GM23338 (cell line): ENCODE results near the gene OR2L13.

ENCODE experiments used
- CREB1 ChIP-seq: fragments of 250-450 bp; sonication (Bioruptor Pico); IDR thresholded peaks from 2 replicates; pipeline ENCODE4 v1.5.0; 2020; ENCODE audit warnings: low read depth, mild to moderate bottlenecking, moderate library complexity
- EZH2 ChIP-seq: fragments of 200-600 bp; sonication (generic); IDR thresholded peaks from one replicate; pipeline ENCODE4 v1.8.0; 2017; ENCODE audit warnings: antibody characterized with exemption, mild to moderate bottlenecking, low read depth; ENCODE audit not compliant: unreplicated experiment
- EZH2phosphoT487 ChIP-seq: fragments of 200-600 bp; sonication (generic); IDR thresholded peaks from one replicate; pipeline ENCODE4 v1.8.1; 2018; ENCODE audit warnings: antibody characterized with exemption; ENCODE audit not compliant: unreplicated experiment
- JUNB ChIP-seq: IDR thresholded peaks from one replicate; pipeline ENCODE4 v1.6.1; 2016; ENCODE audit warnings: antibody characterized with exemption; ENCODE audit not compliant: unreplicated experiment
- NANOG ChIP-seq: IDR thresholded peaks from 2 replicates; pipeline ENCODE4 v1.6.1; 2016; ENCODE audit warnings: antibody characterized with exemption, borderline replicate concordance
- POLR2AphosphoS5 ChIP-seq: IDR thresholded peaks from 2 replicates; pipeline ENCODE4 v1.6.1; 2016; ENCODE audit warnings: antibody characterized with exemption, low read depth
- STAT1 ChIP-seq: IDR thresholded peaks from one replicate; pipeline ENCODE4 v1.6.1; 2016; ENCODE audit warnings: antibody characterized with exemption; ENCODE audit not compliant: unreplicated experiment
- ZNF114 ChIP-seq: fragments of 250-450 bp; sonication (Bioruptor Pico); IDR thresholded peaks from 2 replicates; pipeline ENCODE4 v1.5.0; 2020; ENCODE audit warnings: mild to moderate bottlenecking, moderate library complexity
- TF ChIP-seq, protein P1 (sequence below), 2 experiments: fragments of 200-600 bp in 1 of 2; sonication (generic) in 1 of 2; conservative IDR thresholded peaks; 2 replicates each; pipeline versions ENCODE4 v1.5.1 to v1.6.1; 2016 to 2017; ENCODE audit warnings: antibody characterized with exemption in 2 of 2, low read depth in 2 of 2, mild to moderate bottlenecking in 2 of 2, moderate library complexity in 1 of 2
- TF ChIP-seq, protein P2 (sequence below): IDR thresholded peaks from 2 replicates; pipeline ENCODE4 v1.6.1; 2016; ENCODE audit warnings: antibody characterized with exemption
- TF ChIP-seq, protein P3 (sequence below): IDR thresholded peaks from one replicate; pipeline ENCODE4 v1.6.1; 2018; ENCODE audit warnings: antibody characterized with exemption; ENCODE audit not compliant: unreplicated experiment
- TF ChIP-seq, protein P4 (sequence below): fragments of 250-450 bp; sonication (Bioruptor Pico); IDR thresholded peaks from 2 replicates; pipeline ENCODE4 v1.5.0; 2020; ENCODE audit warnings: mild to moderate bottlenecking, moderate library complexity

DNA sequence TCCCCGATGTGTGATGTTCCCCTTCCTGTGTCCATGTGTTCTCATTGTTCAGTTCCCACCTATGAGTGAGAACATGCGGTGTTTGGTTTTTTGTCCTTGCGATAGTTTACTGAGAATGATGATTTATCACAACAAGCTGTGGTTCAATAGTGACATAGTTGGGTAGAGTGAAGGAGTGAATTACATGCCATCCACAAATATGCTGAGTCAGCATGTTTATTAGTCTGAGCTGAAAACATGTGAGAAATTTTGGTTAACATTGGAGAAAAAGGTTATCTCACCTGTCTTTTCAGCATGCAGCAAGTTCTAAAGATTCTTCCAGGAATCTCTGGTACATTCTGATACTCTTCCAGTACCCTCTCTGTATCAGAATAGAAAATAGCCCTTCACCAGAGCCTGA is 29.4 kb upstream of the OR2L13 start:
- TF ChIP-seq CREB1 (CRISPR knock-in tag) = no peak
- no peak for TF ChIP-seq NANOG
- TF ChIP-seq, protein P1, sequence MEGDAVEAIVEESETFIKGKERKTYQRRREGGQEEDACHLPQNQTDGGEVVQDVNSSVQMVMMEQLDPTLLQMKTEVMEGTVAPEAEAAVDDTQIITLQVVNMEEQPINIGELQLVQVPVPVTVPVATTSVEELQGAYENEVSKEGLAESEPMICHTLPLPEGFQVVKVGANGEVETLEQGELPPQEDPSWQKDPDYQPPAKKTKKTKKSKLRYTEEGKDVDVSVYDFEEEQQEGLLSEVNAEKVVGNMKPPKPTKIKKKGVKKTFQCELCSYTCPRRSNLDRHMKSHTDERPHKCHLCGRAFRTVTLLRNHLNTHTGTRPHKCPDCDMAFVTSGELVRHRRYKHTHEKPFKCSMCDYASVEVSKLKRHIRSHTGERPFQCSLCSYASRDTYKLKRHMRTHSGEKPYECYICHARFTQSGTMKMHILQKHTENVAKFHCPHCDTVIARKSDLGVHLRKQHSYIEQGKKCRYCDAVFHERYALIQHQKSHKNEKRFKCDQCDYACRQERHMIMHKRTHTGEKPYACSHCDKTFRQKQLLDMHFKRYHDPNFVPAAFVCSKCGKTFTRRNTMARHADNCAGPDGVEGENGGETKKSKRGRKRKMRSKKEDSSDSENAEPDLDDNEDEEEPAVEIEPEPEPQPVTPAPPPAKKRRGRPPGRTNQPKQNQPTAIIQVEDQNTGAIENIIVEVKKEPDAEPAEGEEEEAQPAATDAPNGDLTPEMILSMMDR (conservative IDR thresholded peaks at IDR 0.05; ENCODE audit: low read depth in 2 of 2) = no peak
- TF ChIP-seq EZH2phosphoT487 = no peak
- no peak for TF ChIP-seq EZH2
- TF ChIP-seq JUNB = no peak
- no peak for TF ChIP-seq POLR2AphosphoS5
- TF ChIP-seq, protein P2, sequence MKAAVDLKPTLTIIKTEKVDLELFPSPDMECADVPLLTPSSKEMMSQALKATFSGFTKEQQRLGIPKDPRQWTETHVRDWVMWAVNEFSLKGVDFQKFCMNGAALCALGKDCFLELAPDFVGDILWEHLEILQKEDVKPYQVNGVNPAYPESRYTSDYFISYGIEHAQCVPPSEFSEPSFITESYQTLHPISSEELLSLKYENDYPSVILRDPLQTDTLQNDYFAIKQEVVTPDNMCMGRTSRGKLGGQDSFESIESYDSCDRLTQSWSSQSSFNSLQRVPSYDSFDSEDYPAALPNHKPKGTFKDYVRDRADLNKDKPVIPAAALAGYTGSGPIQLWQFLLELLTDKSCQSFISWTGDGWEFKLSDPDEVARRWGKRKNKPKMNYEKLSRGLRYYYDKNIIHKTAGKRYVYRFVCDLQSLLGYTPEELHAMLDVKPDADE = no peak
- TF ChIP-seq STAT1 = no peak
- TF ChIP-seq, protein P3, sequence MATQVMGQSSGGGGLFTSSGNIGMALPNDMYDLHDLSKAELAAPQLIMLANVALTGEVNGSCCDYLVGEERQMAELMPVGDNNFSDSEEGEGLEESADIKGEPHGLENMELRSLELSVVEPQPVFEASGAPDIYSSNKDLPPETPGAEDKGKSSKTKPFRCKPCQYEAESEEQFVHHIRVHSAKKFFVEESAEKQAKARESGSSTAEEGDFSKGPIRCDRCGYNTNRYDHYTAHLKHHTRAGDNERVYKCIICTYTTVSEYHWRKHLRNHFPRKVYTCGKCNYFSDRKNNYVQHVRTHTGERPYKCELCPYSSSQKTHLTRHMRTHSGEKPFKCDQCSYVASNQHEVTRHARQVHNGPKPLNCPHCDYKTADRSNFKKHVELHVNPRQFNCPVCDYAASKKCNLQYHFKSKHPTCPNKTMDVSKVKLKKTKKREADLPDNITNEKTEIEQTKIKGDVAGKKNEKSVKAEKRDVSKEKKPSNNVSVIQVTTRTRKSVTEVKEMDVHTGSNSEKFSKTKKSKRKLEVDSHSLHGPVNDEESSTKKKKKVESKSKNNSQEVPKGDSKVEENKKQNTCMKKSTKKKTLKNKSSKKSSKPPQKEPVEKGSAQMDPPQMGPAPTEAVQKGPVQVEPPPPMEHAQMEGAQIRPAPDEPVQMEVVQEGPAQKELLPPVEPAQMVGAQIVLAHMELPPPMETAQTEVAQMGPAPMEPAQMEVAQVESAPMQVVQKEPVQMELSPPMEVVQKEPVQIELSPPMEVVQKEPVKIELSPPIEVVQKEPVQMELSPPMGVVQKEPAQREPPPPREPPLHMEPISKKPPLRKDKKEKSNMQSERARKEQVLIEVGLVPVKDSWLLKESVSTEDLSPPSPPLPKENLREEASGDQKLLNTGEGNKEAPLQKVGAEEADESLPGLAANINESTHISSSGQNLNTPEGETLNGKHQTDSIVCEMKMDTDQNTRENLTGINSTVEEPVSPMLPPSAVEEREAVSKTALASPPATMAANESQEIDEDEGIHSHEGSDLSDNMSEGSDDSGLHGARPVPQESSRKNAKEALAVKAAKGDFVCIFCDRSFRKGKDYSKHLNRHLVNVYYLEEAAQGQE = no peak
- no peak for TF ChIP-seq ZNF114 (CRISPR knock-in tag)
- TF ChIP-seq, protein P4, sequence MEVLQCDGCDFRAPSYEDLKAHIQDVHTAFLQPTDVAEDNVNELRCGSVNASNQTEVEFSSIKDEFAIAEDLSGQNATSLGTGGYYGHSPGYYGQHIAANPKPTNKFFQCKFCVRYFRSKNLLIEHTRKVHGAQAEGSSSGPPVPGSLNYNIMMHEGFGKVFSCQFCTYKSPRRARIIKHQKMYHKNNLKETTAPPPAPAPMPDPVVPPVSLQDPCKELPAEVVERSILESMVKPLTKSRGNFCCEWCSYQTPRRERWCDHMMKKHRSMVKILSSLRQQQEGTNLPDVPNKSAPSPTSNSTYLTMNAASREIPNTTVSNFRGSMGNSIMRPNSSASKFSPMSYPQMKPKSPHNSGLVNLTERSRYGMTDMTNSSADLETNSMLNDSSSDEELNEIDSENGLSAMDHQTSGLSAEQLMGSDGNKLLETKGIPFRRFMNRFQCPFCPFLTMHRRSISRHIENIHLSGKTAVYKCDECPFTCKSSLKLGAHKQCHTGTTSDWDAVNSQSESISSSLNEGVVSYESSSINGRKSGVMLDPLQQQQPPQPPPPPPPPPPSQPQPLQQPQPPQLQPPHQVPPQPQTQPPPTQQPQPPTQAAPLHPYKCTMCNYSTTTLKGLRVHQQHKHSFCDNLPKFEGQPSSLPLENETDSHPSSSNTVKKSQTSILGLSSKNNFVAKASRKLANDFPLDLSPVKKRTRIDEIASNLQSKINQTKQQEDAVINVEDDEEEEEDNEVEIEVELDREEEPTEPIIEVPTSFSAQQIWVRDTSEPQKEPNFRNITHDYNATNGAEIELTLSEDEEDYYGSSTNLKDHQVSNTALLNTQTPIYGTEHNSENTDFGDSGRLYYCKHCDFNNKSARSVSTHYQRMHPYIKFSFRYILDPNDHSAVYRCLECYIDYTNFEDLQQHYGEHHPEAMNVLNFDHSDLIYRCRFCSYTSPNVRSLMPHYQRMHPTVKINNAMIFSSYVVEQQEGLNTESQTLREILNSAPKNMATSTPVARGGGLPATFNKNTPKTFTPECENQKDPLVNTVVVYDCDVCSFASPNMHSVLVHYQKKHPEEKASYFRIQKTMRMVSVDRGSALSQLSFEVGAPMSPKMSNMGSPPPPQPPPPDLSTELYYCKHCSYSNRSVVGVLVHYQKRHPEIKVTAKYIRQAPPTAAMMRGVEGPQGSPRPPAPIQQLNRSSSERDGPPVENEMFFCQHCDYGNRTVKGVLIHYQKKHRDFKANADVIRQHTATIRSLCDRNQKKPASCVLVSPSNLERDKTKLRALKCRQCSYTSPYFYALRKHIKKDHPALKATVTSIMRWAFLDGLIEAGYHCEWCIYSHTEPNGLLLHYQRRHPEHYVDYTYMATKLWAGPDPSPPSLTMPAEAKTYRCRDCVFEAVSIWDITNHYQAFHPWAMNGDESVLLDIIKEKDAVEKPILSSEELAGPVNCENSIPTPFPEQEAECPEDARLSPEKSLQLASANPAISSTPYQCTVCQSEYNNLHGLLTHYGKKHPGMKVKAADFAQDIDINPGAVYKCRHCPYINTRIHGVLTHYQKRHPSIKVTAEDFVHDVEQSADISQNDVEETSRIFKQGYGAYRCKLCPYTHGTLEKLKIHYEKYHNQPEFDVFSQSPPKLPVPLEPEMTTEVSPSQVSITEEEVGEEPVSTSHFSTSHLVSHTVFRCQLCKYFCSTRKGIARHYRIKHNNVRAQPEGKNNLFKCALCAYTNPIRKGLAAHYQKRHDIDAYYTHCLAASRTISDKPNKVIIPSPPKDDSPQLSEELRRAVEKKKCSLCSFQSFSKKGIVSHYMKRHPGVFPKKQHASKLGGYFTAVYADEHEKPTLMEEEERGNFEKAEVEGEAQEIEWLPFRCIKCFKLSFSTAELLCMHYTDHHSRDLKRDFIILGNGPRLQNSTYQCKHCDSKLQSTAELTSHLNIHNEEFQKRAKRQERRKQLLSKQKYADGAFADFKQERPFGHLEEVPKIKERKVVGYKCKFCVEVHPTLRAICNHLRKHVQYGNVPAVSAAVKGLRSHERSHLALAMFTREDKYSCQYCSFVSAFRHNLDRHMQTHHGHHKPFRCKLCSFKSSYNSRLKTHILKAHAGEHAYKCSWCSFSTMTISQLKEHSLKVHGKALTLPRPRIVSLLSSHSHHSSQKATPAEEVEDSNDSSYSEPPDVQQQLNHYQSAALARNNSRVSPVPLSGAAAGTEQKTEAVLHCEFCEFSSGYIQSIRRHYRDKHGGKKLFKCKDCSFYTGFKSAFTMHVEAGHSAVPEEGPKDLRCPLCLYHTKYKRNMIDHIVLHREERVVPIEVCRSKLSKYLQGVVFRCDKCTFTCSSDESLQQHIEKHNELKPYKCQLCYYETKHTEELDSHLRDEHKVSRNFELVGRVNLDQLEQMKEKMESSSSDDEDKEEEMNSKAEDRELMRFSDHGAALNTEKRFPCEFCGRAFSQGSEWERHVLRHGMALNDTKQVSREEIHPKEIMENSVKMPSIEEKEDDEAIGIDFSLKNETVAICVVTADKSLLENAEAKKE = no peak
